Keratinocyte (primary cell): ENCODE results near the gene KLF1.

ENCODE experiments used
- EZH2 ChIP-seq: IDR thresholded peaks from one replicate; pipeline ENCODE4 v1.6.1; 2012; ENCODE audit warnings: inconsistent platforms, mild to moderate bottlenecking, low read length, moderate library complexity
- TF ChIP-seq, protein P1 (sequence below), 3 experiments: IDR thresholded peaks in 1 of 3; conservative IDR thresholded peaks in 1 of 3; optimal IDR thresholded peaks in 1 of 3; 2 replicates in 2 of 3; 3 replicates in 1 of 3; pipeline versions ENCODE3 to v1.5.1; 2011; ENCODE audit warnings: low read length in 3 of 3, mild to moderate bottlenecking in 3 of 3, moderate library complexity in 2 of 3, control low read depth in 1 of 3, inconsistent platforms in 1 of 3; ENCODE audit not compliant: insufficient read depth in 2 of 3; ENCODE audit errors: extremely low read depth in 1 of 3

DNA sequence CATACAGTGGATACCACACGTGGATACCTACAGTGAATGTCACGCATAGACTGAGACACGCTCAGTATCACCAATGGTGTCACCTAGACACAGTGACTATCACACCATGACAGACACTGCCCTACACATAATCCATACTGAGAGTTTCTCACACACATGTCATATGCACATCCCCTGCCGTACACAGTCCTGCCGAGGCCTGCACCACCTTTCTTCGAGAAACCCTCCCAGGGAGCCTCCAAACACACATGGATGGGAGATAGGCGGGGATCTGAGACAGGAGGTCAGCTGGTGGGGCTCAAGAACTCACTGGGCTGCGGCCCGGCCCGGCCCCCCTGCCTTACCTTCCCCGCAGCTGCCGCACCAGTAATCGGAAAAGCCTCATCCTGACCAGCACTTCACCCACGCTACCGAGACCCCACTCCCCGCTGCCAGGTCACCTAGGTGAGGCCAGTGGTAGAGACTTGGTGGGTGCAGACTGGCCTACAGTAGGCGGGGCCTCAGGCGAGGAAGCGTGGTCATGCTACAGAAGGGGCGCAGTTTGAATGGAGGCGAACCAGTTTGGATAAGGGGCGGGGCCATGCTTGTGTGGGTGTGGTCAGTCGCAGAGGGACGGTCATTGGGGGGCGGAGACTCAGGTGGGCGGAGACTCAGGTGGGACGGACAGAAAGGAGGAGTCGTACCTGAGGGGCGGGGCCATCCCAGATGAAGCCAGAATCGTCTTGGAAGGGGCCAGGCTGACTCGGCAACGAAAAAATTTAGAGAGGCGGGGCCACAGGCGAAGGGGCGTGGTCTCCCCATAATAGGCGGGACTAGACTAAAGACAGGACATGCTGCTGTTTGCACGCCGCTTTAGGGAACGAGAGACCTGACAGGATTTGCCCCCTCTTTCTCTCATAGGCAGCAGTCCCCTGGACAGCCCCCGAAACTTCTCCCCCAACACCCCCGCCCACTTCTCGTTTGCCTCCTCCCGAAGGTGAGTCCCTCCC, 46.6 kb downstream of the KLF1 start:
- TF ChIP-seq, protein P1, sequence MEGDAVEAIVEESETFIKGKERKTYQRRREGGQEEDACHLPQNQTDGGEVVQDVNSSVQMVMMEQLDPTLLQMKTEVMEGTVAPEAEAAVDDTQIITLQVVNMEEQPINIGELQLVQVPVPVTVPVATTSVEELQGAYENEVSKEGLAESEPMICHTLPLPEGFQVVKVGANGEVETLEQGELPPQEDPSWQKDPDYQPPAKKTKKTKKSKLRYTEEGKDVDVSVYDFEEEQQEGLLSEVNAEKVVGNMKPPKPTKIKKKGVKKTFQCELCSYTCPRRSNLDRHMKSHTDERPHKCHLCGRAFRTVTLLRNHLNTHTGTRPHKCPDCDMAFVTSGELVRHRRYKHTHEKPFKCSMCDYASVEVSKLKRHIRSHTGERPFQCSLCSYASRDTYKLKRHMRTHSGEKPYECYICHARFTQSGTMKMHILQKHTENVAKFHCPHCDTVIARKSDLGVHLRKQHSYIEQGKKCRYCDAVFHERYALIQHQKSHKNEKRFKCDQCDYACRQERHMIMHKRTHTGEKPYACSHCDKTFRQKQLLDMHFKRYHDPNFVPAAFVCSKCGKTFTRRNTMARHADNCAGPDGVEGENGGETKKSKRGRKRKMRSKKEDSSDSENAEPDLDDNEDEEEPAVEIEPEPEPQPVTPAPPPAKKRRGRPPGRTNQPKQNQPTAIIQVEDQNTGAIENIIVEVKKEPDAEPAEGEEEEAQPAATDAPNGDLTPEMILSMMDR (optimal IDR thresholded peaks at IDR 0.05 in 1 of 3, IDR thresholded peaks at IDR 0.05 in 1 of 3, conservative IDR thresholded peaks at IDR 0.05 in 1 of 3; ENCODE audit: extremely low read depth in 1 of 3, insufficient read depth in 2 of 3, low read length in 3 of 3) = no peak
- no peak for TF ChIP-seq EZH2
